Measurements from ENCODE around the gene TMEM256.
"Not testable (repeated sequence)": the region's sequence is repeated elsewhere in the genome, so short reads cannot be mapped to it uniquely, and the experiment has no call there.

The TMEM256 gene

DNA sequence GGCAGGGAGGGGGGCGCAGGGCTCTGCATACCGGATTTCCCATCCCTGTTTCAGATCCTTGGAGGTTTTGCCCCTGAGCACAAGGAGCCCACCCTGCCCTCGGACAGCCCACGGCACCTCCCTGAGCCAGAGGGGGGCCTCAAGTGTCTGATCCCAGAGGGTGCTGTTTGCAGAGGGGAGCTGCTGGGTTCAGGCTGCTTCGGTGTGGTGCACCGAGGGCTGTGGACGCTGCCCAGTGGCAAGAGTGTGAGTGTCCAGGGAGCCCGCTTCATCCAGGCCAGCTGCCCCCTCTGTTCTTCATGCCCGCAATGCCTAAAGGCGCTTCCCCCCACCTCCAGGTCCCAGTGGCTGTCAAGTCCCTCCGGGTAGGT lies 20.5 kb downstream of the TMEM256 start:
- no peak for DNase-seq

DNA sequence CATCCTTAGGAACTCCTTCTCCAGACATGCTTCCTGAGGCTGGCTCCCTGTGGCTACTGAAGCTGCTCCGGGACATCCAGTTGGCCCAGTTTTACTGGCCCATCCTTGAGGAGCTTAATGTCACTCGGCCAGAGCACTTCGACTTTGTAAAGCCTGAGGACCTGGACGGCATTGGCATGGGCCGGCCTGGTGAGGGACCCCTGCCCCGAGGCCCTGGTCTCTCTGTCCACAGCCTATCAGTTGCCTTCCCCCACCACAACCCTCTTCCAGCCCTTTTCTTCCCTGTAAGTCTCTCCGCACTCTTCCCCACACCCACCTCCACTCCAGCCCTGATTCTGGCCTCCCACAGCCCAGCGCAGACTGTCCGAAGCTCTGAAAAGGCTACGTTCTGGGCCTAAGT lies 21.0 kb downstream of the TMEM256 start:
- no peak for DNase-seq

DNA sequence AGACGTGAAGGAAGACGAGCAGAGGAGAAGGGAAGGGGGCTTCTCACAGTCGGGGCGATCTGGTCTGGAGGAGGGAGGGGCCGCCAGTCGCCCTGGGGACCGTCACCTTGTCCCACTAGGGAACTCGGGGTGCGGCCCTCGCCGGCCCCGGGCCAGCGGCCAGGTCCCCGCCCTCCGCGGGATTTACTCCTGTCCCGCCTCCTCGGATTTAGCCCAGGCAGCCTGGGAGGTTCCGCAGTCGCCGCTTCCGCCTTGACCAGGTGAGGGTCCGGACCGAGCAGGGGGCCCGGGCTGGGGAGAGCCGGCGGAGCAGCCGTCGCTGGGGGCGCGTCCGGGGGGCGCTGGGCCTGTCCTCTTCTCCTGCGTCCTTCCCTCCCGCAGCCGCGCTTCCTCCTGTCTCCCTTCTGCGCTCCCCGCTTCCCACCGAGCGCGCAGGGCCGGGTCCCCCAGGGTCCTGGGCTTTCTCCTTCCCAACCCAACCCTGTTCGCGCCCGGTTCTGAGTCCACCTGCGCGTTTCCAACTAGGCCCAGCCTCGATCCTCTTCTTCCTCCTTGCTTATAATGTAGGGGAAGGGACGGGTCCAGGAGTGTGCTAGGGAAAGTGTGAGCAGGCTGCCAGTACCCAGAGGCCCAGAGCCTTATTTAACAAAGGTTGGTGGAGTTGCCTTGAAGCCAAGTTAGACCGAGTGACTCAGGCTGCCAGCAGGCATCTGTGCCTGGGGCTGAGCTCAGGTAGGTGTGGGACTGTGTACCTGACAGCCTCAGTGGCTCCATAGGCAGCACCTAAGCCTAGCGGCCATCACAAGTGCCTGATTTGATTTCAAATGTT lies 22.8 kb downstream of the TMEM256 start, which contains the start of gene TNK1:
Gene TNK1 (plus strand): TSS at position 235 of the 829 bp plus-strand sequence. CDS start 1,838 bp downstream, outside the sequence.
- no peak for DNase-seq

DNA sequence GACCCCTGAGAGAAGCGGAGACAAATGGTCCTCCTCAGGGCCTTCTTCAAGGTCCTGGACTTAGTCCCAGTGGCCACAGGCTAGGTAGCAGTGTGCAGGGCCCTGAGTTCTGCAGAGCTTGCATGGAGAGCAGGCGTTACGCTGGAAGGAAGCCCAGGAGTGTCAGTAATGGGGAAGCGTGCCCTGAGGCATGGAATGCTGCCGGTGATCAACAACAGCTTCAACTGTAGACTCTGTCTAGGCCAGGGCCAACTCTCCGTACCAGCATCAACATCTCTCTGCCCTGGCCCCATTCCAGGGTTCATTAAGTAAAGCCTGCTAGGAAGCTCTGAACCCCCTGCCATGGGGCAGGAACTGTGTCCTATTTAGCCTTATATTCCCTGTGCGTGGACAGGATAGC lies 23.6 kb downstream of the TMEM256 start:
- DNase-seq, result no peak

DNA sequence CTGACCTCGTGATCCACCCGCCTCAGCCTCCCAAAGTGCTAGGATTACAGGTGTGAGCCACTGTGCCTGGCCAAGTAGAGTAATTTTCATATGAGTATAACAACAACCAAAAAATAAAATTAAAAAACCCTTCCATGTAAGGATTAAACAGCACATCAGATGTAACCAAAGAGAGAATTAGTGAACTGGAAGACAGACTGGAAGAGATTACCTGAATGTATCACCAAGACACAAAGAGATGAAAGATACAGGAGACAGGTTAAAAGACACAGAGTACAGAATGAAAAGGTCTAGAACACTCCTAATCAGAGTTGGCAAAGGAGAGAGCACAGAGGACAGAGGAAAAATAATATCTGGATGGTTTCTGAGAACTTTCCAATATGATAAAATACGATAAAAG lies 24.8 kb downstream of the TMEM256 start:
- DNase-seq, result no peak

DNA sequence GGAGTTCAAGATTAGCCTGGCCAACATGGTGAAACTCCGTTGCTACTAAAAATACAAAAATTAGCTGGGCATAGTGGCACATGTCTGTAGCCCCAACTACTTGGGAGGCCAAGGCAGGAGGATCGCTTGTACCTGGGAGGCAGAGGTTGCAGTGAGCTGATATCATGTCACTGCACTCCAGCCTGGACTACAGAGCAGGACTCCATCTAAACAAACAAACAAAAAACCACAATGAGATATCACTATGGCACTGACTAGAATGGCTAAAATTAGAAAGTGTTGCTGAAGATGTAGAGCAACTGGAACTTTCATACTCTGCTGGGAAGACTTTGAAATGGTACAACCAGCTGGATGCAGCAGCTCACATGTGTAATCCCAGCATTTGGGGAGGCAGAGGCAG lies 29.5 kb downstream of the TMEM256 start:
- no peak for DNase-seq

DNA sequence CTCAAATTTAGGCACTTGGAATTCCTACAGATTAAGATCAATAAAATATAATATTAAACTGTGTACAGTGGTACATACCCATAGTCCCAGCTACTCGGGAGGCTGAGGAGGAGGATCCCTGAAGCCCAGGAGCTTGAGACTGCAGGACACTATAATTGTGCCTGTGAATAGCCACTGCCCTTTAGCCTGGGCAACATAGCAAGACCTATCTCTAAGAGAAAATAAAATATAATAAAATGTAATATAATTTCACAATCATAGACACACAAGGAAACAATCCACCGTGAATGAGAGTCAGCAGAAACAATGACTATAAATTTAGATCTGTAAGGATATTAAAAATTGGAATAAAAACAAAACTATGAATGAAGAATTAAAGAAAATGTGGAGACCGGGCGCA lies 33.0 kb downstream of the TMEM256 start:
- no peak for DNase-seq

DNA sequence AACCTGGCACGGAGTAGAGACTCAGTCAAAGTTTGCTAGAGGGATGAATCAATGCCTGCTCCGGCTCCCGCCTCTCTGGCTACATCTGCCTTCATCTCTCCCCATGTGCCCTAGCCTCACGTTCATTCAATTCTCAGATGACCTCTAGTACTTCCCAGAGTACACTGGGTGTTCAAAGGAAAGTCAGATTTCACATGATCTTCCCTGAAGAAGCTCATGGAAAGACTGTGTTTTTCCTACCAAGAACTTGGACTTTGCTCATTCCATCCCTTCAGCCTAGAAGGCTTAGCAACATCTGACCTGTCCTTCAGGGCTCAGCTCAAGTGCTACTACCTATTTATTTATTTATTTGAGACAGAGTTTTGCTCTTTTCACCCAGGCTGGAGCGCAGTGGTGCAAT lies 34.1 kb downstream of the TMEM256 start:
- no peak for DNase-seq

DNA sequence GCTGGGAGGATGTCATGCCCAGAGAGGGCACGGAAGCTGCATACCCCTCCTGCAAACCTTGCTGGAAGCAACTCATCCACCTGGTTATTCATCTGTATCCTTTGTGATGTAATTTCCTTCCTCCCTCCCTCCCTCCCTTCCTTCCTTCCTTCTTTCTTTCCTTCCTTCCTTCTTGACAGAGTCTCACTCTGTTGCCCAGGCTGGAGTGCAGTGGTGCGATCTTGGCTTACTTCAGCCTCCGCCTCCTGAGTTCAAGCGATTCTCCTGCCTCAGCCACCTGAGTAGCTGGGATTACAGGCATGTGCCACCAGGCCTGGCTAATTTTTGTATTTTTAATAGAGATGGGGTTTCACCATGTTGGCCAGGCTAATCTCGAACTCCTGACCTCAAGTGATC lies 35.3 kb downstream of the TMEM256 start:
- not testable (repeated sequence) for DNase-seq

DNA sequence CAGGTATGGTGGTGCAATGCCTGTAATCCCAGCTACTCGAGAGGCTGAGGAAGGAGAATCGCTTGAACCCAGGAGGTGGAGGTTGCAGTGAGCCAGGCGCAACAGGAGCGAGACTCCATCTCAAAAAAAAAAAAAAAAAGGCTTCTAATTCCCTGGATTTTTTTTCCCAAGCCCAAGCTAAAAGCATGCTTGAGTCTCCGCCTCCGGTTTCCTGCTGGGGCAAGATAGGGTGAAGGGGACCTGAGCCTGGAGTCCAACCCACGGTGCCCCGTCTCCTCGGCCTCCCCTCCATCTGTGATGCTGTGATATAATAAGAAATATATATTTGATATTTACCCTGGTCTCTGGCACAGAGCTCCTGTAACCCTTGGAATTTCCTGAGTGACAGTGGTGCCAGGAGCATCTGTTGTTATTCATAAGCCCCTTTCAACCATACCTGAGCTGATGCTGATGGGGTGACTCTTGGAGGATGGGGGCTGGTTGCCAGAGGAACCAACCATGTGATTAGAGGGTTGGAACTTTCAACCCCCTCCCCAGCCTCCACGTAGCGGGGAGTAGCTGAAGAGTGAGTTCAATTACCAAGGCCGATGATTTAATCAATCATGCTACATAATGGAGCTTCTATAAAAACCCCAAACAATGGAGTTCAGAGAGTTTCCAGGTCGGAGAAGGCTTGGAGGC lies 35.8 kb downstream of the TMEM256 start:
- no peak for DNase-seq

DNA sequence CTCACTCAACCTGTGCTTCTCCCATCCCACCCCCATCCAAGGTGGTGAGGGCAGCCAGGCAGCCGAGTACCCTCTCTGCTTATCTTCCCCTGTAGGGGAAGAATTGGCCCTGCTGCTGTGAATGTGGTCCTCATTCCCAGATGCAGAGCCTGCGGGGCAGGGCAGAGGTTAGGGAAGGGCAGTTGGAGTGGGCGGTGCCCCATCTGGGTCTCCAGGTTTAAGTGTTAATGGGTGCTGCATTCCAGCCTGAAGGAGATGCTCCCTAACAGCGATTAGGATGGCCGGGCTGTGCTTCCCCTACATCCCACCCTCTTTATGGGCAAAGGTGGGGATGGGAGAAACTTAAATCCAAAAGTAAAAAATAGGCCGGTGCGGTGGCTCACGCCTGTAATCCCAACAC lies 36.8 kb downstream of the TMEM256 start:
- no peak for DNase-seq

DNA sequence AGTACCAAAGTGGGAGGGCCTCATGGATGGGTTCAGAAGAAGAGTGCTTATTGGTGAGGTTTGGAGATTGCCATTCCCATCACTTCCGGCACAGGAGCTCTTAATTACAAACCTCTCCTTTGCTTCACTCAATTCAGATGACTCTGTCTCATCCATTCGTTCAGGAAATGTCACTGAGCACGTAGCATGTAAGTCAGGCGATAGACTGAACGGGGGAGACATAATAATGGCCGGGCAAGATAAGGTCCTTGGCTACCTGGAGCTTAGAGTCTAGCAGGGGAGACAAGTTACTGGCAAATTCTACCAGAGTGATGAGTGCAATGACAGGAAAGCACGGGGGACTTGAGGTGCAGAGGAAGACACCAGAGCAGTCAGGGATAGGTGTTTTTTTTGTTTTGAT lies 37.9 kb downstream of the TMEM256 start:
- DNase-seq, result not testable (repeated sequence)

DNA sequence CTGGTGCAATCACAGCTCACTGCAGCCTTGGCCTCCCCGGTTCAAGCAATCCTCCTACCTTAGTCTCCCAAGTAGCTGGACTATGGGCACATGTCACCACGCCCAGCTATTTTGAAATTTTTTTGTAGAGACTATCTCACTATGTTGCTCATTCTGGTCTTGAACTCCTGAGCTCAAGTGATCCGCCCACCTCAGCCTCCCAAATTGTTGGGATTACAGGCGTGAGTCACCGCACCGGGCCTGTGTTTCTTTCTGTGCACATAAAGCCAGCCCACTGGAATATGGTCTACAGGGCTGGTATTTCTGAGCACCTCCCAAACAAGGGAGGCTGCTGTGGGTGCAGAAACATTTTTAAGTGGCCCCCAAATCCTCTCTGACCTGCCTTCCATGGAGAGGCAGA lies 40.6 kb downstream of the TMEM256 start:
- no peak for DNase-seq

DNA sequence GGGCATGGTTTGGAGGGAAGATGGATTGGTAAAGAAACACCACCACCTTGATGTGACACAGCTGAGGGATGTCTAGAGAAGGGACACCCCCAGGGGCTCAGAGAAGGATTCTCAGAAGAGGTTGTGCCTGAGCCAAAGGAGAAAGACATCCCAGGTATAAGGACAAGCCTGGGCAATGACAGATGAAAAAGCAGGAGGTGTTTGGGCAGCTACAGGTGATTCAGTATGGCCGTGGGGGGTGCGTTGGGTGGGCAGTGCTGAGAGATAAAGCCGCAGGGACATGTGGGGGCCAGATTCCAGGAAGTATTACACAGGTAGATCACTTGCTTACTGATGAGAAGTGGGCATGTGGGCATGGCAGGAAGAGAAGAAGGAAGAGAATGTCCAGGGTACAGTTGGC lies 42.0 kb downstream of the TMEM256 start:
- no peak for DNase-seq

DNA sequence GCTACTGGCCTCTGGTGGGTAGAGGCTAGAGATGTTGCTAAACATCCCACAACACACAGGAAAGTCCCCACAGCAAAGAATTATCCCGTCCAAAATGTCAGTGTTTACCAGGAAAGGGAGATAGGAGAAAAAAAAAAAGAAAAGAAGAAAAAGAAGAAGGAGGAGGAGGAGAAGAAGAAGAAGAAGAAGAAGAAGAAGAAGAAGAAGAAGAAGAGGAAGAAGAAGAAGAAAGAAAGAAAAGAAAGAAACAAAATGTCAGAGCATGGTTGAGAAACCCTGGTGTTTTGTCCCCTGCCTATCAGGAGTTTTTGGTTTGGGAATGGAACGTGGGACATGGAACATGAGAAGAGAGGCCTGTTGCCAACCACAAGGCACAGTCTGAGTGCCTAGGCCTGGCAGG lies 46.5 kb downstream of the TMEM256 start:
- DNase-seq, result no peak

DNA sequence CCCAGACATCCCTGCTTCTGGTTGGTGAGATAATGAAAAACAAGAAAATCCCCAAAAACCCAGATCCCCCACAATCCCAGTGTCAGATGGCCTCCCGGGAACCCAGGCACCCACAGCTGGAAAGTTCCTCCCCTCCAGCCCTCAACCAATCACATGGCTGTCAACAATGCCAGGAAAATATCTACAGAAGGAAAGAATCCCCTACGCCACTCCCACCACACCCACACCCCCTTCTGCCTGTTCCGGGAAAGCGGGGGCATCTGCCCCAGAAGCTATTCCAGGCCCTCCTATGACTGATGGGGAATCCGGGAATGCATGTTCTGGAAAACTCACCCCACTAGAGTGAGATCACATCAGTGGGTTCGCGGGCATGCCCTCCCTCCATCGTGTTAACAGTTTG lies 47.1 kb downstream of the TMEM256 start:
- no peak for DNase-seq

DNA sequence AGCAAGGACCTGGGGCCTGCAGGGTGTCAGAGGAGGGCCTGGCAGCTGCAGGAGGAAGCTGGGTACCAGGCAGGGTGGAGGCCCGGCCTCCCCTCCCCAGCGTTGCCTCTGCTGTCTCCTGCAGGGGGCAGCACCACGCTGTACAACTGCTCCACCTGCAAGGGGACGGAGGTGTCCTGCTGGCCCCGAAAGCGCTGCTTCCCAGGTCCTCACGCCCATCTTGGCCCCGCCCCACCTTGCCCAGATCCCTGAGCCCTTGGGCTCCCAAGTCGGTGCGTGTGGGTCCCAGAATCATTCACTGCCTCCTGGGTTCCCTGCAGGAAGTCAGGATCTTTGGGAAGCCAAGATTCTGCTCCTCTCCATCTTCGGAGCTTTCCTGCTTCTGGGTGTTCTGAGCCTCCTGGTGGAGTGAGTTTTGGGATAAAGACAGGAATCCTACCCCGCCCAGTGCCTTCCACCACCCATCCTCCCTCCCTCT lies 47.8 kb downstream of the TMEM256 start:
- DNase-seq, result peak; percentile 33

DNA sequence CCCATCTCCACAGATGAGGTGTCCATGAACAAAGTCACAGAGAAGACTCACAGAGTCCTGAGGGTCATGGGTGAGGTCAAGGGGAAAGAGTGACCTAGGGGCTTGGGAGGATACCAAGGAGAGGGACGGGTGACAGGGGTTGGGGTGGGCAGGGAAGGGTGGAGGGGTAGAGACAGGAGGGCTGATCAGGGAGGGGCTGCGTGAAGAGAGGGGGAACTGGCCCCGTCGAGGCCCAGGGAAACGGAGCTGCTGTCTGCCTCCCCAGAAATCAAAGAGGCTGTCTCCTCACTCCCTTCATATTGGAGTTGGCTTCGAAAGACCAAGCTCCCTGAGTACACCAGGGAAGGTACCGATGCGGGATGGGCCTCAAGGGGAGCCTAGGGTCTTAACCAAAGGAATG lies 48.3 kb downstream of the TMEM256 start:
- no peak for DNase-seq

DNA sequence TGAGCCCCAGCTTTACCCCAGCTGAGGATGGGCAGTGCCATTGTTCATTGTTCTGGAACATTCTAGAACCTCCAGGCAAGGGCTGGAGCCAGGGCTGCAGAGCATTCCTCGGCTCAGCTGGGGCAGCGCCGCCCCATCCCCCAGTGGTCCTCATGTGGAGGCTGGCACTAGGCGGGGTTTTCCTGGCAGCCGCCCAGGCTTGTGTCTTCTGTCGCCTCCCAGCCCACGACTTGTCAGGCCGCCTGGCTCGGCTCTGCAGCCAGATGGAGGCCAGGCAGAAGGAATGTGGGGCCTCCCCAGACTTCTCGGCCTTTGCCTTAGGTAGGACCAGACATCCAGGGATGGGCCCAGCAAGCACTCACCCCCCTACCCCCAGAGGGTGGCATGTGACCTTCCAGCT lies 48.8 kb downstream of the TMEM256 start, which contains the start of gene TMEM95:
Gene TMEM95 (plus strand): TSS at position 104 of the 400 bp plus-strand sequence. CDS start 49 bp downstream, at position 153.
- no peak for DNase-seq

DNA sequence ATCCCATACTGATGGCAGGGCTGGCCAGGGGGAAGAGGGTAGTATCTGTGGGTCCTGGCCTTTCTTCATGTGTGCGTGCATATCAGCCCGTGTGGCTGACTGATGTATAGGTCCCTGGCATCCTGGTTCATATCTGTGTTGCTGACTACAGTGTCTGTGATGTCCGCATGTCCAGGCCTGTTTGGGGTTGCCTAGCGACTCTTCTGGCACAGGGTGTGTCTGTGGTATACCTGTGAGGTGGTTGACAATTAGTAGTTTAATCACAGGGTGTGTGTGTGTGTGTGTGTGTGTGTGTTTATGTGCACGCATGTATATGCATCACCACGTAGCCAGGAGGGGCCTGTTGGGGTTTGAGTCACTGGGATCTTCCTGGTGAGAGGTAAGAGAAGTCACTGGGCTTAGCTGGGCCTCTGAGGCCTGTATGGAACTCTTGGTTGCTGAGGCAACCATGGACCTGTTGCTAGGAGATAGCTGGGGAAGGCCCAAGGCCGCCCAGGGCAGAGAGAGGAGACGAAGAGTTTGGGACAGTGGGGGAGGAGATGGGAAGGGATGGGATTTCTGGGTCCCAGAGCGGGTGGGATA lies 49.5 kb downstream of the TMEM256 start:
- no peak for DNase-seq

Data from NCI-H2029 (cell line).